GM19023 (cell line): ENCODE measurements around the gene GH2.
"Not testable (repeated sequence)": the region's sequence is repeated elsewhere in the genome, so short reads cannot be mapped to it uniquely, and the experiment has no call there.

Source experiments
- ATAC-seq: cut with Tn5 transposase; IDR thresholded peaks from one replicate; pipeline ENCODE4 v1.9.1; 2021; ENCODE audit warnings: mild to moderate bottlenecking, moderate library complexity; ENCODE audit not compliant: unreplicated experiment

GH2 gene

DNA sequence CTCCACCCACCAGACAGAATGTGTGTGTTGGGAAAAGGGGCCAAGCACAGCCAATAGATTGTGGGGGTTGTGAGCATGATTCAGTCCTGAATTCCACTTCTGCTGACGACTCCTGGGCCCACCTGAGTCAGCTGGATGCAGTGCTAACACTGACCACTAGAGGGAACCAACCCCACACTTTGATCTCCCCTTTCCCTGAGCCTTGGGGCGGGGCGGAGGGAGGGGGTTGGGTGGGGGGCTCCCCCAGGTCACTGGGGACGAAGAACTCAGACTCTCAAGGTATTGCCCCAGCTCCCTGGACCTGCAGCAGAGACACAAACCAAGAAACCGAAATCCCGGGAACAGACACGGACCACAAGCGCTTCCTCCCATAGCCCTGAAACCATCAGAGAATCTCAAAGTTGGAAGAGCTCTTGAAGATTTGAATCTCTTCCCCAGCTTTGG is 29.9 kb upstream of the GH2 start:
- ATAC-seq: no peak

DNA sequence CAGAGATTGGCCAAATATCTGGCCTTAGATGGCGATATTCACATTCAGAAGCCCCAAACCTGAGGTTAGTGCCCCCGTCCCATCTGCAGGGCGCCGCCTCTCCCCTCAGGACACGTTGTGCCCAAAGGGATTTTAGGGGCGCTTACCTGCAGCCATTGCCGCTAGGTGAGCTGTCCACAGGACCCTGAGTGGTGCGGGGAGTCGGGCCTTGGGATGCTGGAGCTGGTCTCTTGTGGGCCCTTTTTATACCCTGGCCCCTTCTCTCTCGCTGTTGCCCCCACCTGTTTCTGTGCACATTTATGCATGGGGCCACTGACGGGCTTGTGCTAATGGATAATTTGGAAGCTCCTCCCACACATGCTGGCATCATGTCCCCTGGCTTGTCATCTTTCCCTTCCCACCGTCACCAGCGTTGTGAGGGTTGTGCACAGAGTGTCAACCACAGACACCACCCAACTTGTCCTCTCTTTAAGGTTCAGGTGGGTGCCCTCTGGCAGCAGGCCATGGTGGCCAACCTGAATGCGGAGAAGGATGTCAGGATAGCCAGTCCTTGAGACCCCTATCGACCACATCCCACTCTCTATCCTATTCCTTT is 29.4 kb upstream of the GH2 start, which contains the start of gene CSHL1:
CSHL1 (minus strand) TSS at position 218 of the 595 bp plus-strand sequence; CDS start at position 156, 62 bp downstream.
- no peak for ATAC-seq

DNA sequence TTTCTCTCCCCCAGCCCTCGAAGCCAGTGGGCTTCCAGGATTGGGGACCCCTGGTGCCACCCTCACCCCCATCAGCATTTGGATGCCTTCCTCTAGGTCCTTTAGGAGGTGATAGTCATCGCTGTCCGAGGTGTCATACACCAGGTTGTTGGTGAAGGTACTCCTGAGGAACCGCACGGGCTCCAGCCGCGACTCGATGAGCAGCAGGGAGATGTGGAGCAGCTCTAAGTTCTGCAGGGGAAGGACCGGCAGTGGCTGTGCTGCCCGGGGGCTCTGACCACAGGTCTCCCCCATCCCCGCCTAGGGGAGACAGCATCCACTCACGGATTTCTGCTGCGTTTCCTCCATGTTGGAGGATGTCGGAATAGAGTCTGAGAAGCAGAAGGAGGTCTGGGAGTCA is 28.4 kb upstream of the GH2 start:
- no peak for ATAC-seq

DNA sequence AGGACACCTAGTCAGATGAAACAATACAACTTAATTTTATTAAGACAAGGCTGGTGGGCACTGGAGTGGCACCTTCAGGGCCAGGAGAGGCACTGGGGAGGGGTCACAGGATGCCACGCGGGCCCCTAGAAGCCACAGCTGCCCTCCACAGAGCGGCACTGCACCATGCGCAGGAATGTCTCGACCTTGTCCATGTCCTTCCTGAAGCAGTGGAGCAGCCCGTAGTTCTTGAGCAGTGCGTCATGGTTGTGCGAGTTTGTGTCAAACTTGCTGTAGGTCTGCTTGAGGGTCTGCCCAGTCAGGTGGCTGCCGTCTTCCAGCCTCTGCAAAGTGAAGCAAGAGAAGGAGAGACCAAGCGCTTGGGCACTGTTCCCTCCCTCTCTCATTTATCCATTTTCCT is 27.8 kb upstream of the GH2 start:
- not testable (repeated sequence) for ATAC-seq

DNA sequence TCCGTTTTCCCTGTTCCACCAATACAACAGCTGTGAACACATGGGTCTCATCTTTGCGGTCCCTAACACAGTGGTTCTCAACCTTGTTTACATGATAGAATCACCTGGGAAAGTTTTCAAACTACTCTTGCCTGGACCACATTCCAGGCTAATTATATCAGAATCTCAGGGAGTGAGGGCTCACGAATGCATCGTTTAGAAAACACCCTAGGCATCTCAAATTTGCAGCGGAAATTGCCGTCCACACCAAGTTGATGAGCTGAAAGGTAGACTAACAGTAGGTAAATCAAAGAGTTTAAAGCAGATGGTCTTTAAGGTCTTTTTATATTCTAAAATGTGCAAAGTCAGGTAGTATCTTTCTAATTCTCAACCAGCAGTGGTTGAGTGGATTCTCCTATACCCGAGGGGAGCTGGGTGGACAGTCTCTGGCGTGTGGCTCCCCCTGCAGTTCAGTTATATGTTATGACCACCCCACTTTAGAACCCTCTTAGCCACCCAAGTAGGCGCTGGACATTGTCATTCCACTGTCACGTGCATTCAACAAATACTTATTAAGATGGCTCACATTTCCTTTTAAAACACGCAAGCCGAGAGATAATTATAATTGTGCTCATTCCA is 25.5 kb upstream of the GH2 start:
- ATAC-seq: not testable (repeated sequence)

DNA sequence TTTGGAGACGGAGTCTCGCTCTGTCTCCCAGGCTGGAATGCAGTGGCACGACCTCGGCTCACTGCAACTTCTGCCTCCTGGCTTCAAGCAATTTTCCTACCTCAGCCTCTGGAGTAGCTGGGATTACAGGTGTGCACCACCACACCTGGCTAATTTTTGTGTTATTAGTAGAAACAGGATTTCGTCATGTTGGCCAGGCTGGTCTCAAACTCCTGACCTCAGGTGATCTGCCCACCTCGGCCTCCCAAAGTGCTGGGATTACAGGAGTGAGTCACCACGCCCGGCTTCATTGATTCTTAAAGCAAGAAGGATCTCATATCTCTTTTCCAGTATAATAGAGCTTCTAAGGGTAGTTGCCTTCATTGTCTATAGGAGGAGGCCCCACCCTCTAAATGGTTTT is 23.1 kb upstream of the GH2 start:
- not testable (repeated sequence) for ATAC-seq

DNA sequence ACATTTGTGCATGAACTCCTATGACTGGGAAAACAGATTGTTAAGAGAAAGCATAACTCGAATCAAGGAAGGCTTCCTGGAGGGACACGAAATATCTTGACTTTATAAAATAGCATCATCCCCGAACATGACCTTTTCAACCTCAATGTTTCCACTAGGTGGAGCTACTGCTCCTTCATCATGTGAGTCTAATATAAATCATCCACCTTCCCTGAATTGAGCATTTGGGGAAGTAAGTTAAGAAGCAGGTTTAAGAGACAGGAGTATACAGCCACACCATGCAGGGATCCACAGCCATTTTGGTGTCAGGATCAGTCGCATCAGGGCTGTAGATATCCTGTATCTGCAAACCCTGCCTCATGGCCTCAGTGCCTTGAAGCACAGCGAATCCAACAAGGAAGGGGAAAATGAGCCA is 22.1 kb upstream of the GH2 start:
- ATAC-seq: not testable (repeated sequence)

DNA sequence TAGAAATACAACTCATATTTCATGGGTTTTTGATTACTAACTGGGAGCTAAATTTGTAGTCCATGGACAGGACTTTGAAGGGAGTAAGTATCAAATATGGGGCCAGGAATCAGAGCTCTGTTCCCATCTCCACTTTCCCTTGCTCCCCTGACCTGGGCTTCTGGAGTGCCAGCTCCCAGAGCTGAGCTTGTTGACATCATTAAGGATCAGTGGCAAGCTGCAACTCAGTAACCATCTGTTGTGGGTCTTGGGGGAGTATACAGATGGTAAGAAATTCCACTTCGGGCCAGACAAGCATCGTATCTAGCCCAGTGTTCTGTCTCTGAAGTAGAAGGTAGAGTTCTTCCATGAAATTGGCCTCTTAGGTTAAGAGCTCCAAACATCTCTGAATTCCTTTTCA is 20.2 kb upstream of the GH2 start:
- not testable (repeated sequence) for ATAC-seq

DNA sequence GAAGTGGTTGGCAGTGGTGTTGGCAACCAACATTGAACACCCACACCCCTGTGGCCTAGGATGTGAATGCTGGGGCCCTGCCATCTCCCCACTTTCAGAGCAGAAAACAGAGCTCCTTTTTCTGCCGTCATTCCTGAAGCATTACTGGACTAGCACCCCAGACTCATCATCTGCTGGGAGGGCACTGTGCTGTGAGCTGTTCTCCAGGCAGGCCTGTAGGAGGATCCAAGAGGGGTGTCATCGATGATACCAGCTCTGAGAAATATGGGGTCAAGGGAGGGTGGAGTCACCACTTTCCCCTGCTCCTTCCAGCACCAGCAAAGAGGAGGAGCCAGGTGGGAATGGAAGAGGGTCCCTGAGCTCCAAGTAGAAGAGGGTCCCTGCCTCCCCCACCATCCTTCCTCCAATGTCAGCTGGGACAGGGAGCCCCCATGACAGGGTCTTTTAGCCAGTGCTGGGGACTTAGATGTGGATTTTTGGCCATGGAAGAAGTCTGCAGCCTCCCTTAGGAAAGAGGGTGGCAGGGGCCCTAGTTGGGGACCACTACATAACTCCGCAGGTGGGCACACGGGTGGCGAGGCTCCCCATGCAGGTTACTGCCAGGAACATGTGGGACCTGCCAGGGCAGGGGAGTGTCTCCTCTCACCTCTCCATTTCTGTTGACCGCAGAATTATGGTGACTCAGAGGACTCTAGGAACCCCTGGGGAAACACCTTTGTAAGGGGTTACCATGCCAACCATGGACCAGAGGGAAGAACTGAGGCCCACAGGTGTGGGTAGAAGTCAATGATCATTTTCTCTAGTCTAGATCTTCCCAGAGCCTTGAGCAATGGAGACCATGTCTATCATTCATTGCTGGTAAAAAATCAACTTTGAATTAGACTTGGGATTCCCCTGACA is 17.4 kb upstream of the GH2 start:
- ATAC-seq: not testable (repeated sequence)

DNA sequence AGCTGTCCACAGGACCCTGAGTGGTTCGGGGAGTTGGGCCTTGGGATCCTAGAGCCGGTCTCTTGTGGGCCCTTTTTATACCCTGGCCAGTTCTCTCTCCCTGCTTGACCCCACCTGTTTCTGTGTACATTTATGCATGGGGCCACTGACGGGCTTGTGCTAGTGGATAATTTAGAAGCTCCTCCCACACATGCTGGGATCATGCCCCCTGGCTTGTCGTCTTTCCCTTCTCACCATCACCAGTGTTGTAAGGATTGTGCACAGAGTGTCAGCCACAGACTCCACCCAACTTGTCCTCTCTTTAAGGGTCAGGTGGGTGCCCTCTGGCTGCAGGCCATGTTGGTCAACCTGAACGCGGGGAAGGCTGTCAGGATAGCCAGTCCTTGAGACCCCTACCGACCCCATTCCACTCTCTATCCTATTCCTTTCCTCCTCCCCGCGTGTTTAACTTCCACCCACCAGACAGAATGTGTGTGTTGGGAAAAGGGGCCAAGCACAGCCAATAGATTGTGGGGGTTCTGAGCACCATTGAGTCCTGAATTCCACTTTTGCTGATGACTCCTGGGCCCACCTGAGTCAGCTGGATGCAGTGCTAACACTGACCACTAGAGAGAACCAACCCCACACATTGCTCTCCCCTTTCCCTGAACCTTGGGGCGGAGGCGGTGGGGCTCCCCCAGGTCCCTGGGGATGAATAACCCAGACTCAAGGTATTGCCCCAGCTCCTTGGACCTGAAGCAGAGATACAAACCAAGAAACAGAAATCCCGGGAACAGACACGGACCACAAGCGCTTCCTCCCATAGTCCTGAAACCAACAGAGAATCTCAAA is 15.0 kb upstream of the GH2 start, which contains the start of gene CSH1:
CSH1 (minus strand) TSS at position 51 of the 831 bp plus-strand sequence. CDS start 63 bp downstream, outside the sequence.
- not testable (repeated sequence) for ATAC-seq

DNA sequence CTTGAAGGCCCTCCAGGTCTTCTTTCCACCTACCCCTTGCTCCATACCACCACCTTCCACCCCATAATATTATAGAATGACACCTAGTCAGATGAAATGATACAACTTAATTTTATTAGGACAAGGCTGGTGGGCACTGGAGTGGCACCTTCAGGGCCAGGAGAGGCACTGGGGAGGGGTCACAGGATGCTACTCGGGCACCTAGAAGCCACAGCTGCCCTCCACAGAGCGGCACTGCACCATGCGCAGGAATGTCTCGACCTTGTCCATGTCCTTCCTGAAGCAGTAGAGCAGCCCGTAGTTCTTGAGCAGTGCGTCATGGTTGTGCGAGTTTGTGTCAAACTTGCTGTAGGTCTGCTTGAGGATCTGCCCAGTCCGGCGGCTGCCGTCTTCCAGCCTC is 13.1 kb upstream of the GH2 start:
- not testable (repeated sequence) for ATAC-seq

DNA sequence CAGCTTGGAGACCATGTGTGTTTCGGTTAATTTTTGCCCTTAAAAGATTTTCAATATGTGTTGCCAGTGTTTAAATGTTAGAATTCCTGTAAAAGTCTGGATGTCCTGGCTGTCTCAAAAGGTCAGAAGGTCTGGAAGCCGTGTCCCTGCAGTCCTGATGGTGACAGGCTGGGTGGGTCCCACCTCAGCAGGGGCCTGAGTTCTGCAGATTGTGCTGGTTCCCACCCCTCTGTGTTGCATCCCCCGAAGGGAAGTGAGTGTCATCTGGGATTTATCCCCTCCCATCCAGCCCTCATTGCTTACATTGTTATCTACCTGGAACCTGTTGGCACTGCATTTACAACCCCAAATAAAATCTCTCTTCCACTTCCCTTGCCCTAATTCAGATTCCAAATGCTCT is 12.3 kb upstream of the GH2 start:
- ATAC-seq: not testable (repeated sequence)

DNA sequence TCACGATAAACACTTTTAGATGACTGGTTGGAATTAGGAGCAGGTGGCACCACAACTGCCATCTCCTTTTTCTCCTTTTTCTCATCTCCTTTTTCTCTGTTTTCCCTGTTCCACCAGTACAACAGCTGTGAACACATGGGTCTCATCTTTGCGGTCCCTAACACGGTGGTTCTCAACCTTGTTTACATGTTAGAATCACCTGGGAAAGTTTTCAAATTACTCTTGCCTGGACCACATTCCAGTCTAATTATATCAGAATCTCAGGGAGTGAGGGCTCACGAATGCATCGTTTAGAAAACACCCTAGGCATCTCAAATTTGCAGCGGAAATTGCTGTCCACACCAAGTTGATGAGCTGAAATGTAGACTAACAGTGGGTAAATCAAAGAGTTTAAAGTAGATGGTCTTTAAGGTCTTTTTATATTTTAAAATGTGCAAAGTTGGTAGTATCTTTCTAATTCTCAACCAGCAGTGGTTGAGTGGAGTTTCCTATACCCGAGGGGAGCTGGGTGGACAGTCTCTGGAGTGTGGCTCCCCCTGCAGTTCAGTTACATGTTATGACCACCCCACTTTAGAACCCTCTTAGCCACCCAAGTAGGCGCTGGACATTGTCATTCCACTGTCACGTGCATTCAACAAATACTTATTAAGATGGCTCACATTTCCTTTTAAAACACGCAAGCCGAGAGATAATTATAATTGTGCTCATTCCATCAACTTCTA is 10.7 kb upstream of the GH2 start:
- ATAC-seq: not testable (repeated sequence)

DNA sequence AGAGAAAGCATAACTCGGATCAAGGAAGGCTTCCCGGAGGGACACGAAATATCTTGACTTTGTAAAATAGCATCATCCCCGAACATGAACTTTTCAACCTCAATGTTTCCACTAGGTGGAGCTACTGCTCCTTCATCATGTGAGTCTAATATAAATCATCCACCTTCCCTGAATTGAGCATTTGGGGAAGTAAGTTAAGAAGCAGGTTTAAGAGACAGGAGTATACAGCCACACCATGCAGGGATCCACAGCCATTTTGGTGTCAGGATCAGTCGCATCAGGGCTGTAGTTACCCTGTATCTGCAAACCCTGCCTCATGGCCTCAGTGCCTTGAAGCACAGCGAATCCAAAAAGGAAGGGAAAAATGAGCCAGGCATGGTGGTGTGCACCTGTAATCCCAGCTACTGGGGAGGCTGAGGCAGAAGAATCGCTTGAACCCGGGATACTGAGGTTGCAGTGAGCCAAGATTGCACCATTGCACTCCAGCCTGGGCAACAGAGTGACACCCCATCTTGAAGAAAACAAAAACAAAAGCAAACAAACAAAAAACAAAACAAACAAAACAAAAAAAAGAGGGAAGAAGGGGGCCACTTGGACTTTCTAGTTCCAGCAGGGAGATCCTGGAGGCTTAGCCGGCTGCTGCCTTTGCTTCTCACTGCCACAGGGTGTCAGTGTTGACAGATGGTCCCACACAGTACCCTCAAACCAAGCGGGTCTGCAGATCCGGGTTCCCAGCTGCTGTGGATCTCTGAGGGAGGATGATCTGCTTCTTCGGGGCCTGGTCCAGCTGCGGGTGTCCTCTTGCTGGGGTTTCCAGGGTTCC is 7.5 kb upstream of the GH2 start:
- ATAC-seq: not testable (repeated sequence)

DNA sequence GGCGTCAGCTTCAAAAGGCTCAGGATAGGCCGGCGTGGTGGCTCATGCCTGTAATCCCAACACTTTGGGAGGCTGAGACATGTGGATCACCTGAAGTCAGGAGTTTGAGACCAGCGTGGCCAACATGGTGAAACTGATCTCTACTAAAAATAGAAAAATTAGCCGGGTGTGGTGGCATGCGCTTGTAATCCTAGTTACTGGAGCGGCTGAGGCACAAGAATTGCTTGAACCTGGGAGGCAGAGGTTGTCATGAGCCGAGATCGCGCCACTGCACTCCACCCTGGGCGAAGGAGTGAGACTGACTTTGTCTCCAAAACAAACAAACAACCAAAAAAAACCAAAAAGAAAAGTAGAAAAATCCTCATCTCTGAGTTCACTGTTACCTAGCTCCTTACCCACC is 3.4 kb upstream of the GH2 start:
- ATAC-seq: not testable (repeated sequence)

DNA sequence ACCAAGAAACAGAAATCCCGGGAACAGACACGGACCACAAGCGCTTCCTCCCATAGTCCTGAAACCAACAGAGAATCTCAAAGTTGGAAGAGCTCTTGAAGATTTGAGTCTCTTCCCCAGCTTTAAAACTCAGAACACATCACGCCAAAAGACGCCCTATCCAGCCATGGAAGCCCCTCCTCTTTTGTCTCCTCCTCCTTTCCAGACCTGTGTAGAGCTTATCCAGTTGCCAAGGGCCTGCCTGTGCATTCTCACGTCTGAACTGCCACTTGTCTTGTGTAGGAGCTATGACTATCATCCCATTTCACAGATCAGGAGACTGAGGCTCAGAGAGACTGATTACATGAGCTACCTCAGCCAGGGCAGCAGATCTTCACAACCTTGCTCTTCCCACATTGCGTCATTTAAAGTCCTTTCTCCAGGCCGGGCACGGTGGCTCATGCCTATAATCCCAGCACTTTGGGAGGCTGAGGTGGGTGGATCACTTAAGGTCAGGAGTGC is 932 bp upstream of the GH2 start:
- not testable (repeated sequence) for ATAC-seq

DNA sequence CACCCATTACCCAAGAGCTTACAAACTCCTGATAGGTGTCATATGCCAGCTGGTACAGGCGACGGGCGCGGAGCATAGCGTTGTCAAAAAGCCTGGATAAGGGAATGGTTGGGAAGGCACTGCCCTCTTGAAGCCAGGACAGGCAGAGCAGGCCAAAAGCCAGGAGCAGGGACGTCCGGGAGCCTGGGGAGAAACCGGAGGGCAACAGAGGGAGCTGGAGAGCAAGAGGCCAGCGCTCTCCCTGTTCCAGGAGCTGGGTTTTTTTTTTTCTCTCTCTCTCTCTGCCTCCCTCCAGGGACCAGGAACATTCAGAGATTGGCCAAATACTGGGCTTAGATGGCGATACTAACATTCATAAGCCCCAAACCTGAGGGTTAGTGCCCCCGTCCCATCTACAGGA is 407 bp downstream of the GH2 start:
- not testable (repeated sequence) for ATAC-seq

DNA sequence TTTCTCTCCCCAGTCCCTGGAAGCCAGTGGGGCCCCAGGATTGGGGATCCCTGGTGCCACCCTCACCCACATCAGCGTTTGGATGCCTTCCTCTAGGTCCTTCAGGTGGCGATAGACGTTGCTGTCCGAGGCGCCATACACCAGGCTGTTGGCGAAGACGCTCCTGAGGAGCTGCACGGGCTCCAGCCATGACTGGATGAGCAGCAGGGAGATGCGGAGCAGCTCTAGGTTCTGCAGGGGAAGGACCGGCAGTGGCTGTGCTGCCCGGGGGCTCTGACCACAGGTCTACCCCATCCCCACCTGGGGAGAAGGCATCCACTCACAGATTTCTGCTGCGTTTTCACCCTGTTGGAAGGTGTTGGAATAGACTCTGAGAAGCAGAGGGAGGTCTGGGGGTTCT is 1.0 kb downstream of the GH2 start:
- no peak for ATAC-seq

DNA sequence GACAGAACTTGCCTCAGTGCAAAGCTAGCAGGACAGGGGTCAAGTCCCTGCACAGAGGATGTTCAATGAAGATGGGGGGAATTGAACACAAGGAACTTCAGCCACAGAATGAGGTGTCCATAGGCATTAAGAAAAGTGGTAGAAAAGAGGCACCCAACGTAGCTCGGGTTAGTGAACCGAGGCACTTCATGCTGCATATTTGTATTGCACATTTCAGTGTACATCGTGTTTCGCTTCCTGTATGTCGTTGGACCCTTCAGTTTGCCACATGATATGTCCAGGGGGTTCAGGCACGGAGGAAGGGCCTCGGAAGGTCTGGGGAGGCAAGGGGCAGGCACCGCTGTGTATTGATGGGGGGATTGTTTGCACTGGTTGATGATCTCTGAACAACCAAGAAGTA is 3.3 kb downstream of the GH2 start:
- ATAC-seq: not testable (repeated sequence)
